ENCODE results near the gene JAG2. TPM values are rescaled to one million over a fixed set of nuclear protein-coding genes. Genes with fewer than 3 reads are reported as not detected.

JAG2 gene
- total RNA-seq, 1 donor from 2014 or later = 84.1 TPM

GRCh38 chr14:105161964-105162668, 6.5 kb downstream of the JAG2 start:
- Mint-ChIP-seq H3K4me3 (ENCODE audit: unreplicated experiment) (no peak overlapping the region), H3K9me3 (ENCODE audit: unreplicated experiment) (peaks cover 6% of the 10 kb centered on the region), H3K27me3 (ENCODE audit: unreplicated experiment) (peaks cover 9% of the 10 kb centered on the region), H3K4me1 (ENCODE audit: low read depth, unreplicated experiment) (peaks cover 4% of the 10 kb centered on the region), H3K27ac (ENCODE audit: unreplicated experiment) (no peak overlapping the region), H3K36me3 (ENCODE audit: unreplicated experiment) (no peaks in the 10 kb centered on the region)
- no peak for DNase-seq
- TF ChIP-seq, protein P1, sequence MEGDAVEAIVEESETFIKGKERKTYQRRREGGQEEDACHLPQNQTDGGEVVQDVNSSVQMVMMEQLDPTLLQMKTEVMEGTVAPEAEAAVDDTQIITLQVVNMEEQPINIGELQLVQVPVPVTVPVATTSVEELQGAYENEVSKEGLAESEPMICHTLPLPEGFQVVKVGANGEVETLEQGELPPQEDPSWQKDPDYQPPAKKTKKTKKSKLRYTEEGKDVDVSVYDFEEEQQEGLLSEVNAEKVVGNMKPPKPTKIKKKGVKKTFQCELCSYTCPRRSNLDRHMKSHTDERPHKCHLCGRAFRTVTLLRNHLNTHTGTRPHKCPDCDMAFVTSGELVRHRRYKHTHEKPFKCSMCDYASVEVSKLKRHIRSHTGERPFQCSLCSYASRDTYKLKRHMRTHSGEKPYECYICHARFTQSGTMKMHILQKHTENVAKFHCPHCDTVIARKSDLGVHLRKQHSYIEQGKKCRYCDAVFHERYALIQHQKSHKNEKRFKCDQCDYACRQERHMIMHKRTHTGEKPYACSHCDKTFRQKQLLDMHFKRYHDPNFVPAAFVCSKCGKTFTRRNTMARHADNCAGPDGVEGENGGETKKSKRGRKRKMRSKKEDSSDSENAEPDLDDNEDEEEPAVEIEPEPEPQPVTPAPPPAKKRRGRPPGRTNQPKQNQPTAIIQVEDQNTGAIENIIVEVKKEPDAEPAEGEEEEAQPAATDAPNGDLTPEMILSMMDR (IDR thresholded peaks at IDR 0.05; ENCODE audit: partially characterized antibody, unreplicated experiment) = no peak

DNA sequence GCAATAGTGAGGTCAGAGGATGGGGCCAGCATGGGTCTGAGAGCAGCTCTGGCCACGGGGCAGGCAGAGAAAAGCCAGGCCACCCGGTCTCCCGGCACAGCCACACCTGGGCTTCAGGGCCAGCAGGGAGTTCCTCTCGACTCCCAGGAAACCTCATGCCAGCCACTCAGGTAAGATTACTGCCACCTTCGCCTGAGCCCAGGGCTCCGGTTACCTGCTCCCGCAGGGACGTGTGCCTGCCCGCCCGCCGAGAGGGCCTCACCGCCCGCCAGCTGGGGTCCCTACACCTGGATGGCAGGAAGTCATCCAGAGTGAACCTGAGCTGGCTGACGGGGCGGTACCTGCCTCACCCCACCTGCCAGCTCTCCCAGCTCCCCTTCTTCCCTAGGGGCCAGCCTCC, 7.3 kb downstream of the JAG2 start:
- Mint-ChIP-seq H3K4me3 (ENCODE audit: unreplicated experiment) (no peak overlapping the region), H3K9me3 (ENCODE audit: unreplicated experiment) (peaks cover 4% of the 10 kb centered on the region), H3K27me3 (ENCODE audit: unreplicated experiment) (peaks cover 9% of the 10 kb centered on the region), H3K27ac (ENCODE audit: unreplicated experiment) (no peak overlapping the region), H3K4me1 (ENCODE audit: low read depth, unreplicated experiment) (peaks cover 2% of the 10 kb centered on the region), H3K36me3 (ENCODE audit: unreplicated experiment) (no peaks in the 10 kb centered on the region)
- DNase-seq = no peak
- TF ChIP-seq, protein P1 (IDR thresholded peaks at IDR 0.05; ENCODE audit: partially characterized antibody, unreplicated experiment) = no peak

DNA sequence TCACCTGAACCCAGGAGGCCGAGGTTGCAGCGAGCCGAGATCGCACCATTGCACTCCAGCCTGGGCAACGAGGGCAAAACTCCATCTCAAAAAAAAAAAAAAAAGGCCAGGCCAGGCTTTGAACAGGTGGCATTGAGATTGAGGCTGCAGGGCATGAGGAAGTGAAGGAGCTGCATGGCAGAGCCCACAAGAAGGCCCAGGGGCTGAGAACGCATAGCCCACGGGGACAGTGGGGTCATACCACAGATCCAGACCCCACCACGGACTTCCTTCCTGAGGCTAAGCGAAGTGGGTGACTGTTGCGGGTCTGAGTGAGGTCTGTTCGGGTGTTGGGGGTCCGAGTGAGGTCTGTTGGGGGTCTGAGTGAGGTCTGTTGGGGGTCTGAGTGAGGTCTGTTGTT, 7.8 kb downstream of the JAG2 start:
- H3K9me3 Mint-ChIP-seq (ENCODE audit: unreplicated experiment) = peaks cover 4% of the 10 kb centered on the region
- DNase-seq = no peak
- H3K27ac Mint-ChIP-seq (ENCODE audit: unreplicated experiment) = no peak overlapping the region

GRCh38 chr14:105159344-105159743, 9.2 kb downstream of the JAG2 start:
- H3K27ac Mint-ChIP-seq (ENCODE audit: unreplicated experiment) = no peak overlapping the region

More for the DNA sequence above, 7.8 kb downstream of the JAG2 start:
- TF ChIP-seq, protein P1 (IDR thresholded peaks at IDR 0.05; ENCODE audit: partially characterized antibody, unreplicated experiment) = no peak
- Mint-ChIP-seq H3K4me1 (ENCODE audit: low read depth, unreplicated experiment) (peaks cover 2% of the 10 kb centered on the region), H3K36me3 (ENCODE audit: unreplicated experiment) (no peaks in the 10 kb centered on the region), H3K4me3 (ENCODE audit: unreplicated experiment) (no peak overlapping the region), H3K27me3 (ENCODE audit: unreplicated experiment) (peaks cover 9% of the 10 kb centered on the region)

GRCh38 chr14:105158794-105159193, 9.8 kb downstream of the JAG2 start:
- H3K4me1 Mint-ChIP-seq (ENCODE audit: low read depth, unreplicated experiment) = no peaks in the 10 kb centered on the region
- H3K27ac Mint-ChIP-seq (ENCODE audit: unreplicated experiment) = no peak overlapping the region
- TF ChIP-seq, protein P1 (IDR thresholded peaks at IDR 0.05; ENCODE audit: partially characterized antibody, unreplicated experiment) = no peak
- H3K36me3 Mint-ChIP-seq (ENCODE audit: unreplicated experiment) = no peaks in the 10 kb centered on the region
- DNase-seq = no peak
- H3K27me3 Mint-ChIP-seq (ENCODE audit: unreplicated experiment) = peaks cover 6% of the 10 kb centered on the region
- H3K4me3 Mint-ChIP-seq (ENCODE audit: unreplicated experiment) = no peak overlapping the region
- peaks cover 4% of the 10 kb centered on the region for H3K9me3 Mint-ChIP-seq (ENCODE audit: unreplicated experiment)

More at GRCh38 chr14:105159344-105159743, 9.2 kb downstream of the JAG2 start:
- Mint-ChIP-seq H3K4me3 (ENCODE audit: unreplicated experiment) (no peak overlapping the region), H3K27me3 (ENCODE audit: unreplicated experiment) (peaks cover 6% of the 10 kb centered on the region), H3K9me3 (ENCODE audit: unreplicated experiment) (peaks cover 4% of the 10 kb centered on the region), H3K36me3 (ENCODE audit: unreplicated experiment) (no peaks in the 10 kb centered on the region), H3K4me1 (ENCODE audit: low read depth, unreplicated experiment) (no peaks in the 10 kb centered on the region)
- TF ChIP-seq, protein P1 (IDR thresholded peaks at IDR 0.05; ENCODE audit: partially characterized antibody, unreplicated experiment) = no peak
- DNase-seq = no peak

All from glutamatergic neuron (in vitro differentiated cells).